Activated CD4-positive, CD25-positive, alpha-beta regulatory T cell treated with anti-CD3 and anti-CD28 coated beads, Interleukin-2, amount 50 U/mL, for 72 hours (primary cell): ENCODE results near the gene ACKR1.

Experiments
- DNase-seq: peaks from one replicate; pipeline ENCODE4 v3.0.0; 2021

Gene ACKR1

DNA sequence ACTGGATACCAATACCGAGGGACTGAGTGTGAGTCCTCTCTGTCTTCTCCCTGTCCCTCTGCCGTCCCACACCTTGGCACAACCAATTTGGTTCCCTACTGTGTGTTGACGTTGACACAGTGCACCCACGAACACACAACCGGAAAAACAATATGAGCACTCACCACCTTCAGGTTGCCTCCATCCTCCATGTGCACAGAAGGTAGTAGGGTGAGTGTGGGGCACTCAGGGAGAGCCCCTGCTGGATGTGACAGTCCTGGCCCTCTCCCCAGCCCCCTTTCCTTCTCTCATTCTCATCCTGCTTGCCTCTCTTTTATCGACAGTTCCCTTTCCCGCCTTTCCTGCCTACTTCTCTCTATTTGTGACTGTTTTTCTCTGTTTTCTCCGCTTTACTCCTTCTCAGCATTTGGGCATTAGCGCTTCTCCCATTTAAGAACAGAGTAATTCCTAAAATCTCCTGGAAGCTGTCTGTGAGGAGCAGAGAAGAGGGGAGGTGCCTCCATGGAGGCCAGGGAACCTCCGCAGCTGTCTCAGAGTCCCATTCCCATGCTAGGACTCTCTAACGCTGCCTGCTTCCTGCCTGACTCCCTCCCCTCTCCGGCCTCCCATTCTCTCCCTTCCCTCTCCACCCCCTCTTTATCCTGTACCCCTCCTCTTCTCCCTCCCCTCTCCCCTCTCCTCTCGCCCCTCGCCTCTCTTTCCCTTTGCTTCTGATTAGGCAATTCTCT, 16.9 kb upstream of the ACKR1 start:
- DNase-seq, result no peak

DNA sequence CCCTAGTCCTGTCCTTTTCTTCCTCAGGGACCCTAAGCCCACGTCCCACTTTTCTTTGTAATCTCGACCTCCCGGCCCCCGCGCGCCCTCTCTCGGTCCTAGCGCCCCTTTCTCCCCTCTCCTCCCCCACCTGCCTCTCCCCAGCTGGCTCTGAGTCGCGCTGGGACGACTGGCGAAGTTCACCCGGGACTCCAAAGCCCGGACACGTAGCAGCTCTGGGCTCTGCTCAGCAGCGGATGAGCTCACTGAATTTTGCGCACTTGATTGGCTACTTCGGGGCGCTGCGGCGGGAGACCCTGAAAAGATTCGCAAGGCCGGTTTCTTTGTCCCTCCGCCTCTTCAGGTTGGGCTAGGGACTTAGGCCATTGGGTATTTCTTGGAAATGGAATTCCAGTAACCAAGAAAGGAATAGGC, 16.3 kb upstream of the ACKR1 start:
- DNase-seq, result no peak

DNA sequence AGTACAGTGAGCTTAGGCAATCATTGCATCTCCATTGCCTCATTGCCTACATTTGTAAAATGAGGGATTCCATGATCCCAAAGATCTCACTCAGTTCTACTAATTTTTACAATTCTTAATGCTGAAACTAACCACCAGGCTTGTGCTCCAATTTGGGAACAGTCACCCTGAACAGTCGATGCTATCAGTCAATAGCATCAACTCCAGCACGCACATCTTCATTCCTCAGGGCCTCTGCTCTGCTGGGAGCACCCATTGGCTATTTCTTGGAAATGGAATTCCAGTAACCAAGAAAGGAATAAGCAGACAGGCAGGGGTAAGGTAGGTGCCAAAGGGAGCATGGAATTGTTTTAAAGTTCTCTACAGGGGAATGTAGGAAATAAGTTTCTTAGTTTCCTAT, 14.2 kb upstream of the ACKR1 start:
- DNase-seq, result no peak

DNA sequence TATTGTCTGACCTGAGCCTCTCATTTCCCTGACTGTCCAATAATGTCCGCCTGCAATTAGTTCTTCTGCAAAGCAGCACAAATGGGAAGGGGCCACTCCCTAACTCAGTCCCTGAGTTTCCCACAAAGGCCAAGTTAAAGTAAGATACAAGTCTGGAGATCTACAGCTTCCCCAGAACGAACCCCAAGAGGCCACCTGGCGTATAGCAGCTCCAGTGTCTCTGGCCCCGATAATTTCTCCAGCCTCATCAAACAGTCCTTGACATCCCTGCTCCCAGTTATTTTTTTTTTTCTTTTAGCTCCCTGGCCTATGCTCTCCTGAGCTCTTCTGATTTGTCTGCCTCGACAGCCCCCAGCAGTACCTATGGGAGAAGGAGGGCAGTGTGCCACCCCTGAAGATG, 8.1 kb upstream of the ACKR1 start:
- no peak for DNase-seq

DNA sequence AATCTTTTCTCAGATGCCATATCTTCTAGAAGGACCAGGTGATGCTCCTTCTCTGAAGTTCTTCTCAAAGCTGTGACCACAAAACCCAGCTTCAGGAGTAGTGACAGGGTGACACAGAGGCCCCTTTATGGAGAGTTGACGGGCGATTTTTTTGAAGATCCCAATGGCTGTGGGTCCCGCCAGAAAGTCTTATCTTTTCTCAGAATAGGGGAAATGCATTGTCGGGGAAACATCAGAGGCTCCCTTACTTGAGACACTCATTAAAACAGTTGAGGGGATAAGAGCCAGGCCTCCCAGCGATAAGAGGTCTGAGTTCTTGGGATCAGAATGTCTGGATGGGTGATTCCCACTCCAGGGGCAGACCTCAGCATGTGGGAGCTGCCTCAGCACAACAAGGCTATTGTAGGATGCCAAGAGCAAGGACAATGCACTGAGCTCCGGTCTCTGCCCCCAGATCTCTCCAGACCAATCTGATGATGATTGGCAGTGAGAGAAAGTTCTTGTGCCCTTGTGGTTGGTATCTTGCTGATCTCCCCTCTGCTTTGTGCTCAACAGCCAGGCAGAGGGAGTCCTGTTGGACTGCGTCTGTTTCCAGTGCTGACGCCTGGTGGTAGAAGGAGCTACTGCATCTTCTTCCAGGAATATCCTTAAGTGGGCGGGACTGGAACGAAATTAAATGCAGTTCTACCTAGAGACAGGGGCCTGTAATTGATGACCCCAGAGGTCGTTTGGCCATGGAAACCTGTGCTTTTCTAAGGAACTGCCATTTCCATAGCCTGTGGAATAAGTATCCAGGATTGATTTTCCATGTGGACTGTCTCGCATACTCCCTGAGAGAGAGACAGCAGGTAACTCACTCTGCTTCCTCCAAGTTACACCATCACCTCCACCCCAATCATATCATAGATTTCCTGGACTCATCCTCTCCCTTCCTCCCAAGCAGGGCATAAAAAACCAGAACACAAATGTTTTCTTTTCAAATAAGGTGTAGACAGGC, 6.8 kb upstream of the ACKR1 start:
- peak; percentile 44 for DNase-seq

DNA sequence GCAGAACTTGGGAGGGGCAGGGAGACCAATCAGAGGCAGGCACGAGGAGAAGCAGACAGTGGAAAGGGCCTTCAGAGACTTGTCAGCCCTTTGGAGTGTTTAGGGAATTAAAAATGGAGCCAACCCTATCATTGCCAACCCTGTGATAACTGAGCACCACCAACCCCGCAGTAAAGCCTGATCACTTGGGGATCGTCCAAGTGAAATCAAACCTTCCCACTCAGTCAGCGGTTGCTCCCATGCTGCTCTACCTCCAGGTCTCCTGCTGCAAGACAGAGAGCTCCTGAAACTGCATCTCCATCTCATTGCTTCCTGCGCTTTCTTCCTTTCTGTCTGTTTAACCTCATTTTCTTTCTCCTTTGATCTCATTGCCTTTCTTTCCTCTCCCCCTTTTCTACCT, 4.8 kb upstream of the ACKR1 start:
- DNase-seq, result no peak

DNA sequence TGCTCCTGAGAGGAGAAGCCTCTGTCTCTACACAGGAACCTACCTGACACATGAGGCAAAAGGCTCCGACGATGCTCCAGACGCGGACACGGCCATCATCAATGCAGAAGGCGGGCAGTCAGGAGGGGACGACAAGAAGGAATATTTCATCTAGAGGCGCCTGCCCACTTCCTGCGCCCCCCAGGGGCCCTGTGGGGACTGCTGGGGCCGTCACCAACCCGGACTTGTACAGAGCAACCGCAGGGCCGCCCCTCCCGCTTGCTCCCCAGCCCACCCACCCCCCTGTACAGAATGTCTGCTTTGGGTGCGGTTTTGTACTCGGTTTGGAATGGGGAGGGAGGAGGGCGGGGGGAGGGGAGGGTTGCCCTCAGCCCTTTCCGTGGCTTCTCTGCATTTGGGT, 3.9 kb upstream of the ACKR1 start:
- no peak for DNase-seq

DNA sequence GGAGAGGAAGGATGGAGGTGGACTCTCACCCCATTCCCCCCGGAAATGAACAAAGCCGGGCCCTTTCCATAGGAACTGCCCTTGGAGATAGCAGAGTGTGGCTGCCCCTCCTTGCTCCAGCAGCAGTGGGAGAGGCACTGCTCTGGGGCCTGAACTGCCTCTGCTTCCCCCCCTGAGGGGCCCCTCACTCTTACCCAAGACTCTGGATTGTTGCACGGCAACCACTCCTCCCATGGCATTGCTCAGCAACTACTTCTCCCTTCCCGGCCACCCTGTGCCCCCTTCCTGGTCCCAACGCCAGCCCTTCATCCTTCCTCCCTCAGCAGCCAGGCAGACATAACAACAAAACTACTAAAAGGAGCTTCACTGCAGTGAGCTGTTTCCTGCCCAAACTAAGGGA, 3.0 kb upstream of the ACKR1 start:
- DNase-seq, result no peak

DNA sequence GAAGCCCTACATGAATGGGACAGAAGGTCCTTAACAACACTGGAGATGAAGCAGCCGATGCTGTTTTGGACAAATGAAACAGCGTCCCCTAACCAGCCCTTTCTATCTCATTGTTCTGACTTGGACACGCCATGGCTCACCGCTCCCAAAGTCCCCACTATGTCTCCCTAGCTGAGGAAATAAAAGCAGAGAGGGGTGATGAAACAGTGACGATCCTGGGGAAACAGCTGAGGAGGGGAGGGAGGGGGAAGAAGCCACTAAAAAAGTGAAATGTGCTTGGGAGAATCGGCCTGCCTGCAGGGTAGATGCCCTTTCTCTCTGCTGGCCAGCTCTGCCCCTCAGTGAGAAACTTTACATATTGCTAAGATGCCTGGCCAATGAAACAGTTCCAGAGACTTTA, 1.1 kb upstream of the ACKR1 start:
- no peak for DNase-seq

DNA sequence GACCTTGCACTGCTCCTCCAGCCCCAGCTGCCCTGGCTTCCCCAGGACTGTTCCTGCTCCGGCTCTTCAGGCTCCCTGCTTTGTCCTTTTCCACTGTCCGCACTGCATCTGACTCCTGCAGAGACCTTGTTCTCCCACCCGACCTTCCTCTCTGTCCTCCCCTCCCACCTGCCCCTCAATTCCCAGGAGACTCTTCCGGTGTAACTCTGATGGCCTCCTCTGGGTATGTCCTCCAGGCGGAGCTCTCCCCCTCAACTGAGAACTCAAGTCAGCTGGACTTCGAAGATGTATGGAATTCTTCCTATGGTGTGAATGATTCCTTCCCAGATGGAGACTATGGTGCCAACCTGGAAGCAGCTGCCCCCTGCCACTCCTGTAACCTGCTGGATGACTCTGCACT, 550 bp downstream of the ACKR1 start:
- no peak for DNase-seq

DNA sequence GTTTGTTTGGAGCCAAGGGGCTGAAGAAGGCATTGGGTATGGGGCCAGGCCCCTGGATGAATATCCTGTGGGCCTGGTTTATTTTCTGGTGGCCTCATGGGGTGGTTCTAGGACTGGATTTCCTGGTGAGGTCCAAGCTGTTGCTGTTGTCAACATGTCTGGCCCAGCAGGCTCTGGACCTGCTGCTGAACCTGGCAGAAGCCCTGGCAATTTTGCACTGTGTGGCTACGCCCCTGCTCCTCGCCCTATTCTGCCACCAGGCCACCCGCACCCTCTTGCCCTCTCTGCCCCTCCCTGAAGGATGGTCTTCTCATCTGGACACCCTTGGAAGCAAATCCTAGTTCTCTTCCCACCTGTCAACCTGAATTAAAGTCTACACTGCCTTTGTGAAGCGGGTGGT, 1.4 kb downstream of the ACKR1 start:
- no peak for DNase-seq

DNA sequence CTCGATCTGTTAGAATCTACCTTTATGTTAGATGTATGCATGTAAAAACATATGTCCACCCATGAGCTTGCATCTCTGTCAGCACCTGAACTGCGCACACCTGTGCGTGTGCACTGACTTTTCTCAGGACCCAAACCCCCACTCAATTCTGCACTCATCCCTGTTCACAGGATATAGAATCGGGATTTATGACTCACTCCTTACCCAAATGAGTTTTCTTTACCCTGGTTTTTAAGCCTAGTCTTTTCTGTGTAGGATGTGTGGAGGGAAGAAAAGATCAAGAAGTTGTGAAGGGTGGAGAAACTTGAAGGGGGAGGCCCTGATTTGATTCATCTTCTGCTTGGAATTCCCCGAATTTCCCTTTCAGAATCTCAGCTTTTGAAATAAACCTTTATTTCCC, 2.4 kb downstream of the ACKR1 start:
- DNase-seq, result no peak

DNA sequence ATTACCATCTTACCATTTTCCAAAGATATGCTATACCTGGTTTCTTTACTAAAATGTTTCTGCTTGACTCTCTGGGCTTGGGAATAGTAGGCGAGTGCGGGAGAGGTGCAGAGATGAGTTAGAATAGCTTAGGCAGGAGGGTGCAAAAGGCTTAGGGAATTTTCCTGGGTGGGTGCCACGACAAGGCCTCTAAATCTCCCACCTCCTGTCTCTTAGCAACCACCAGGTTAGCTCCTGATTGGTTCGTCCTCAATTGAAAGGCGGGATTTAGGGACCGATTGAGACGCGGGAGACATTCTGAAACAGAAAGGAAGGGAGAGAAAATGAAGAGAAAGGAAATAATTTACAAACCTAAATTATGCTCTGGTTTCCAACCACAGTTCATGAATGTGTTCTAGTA, 3.1 kb downstream of the ACKR1 start:
- no peak for DNase-seq

DNA sequence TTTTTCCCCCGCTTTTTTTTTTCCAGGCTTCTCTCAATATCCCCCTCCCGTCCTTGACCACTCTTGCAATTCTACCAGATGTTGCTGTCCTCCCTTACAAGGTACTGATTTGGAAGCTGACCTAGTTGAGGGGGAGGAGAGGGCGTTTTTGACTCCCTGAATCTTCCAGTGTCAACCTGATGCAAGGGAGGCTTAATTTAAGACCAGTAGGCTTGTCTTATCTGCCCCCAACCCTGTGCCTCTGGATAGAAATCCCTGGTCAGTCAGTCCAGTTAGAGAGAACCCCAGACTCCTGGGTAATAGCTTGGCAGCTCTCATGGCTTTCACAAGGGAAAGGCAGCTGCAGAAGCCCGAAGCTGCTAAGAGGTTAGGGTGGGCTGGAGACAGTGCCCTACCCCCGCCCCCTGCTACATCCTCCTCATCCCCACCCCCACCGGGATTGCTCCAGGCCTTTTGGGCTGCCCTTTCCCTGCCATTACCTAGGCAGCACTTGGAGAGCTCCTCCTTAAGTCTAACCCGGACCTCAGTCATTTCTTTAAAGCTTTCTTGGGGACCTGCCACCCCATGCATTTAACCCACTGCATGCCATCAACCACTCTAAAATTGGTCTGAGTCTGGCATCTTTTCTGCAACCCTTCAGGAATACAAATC, 3.6 kb downstream of the ACKR1 start:
- no peak for DNase-seq

DNA sequence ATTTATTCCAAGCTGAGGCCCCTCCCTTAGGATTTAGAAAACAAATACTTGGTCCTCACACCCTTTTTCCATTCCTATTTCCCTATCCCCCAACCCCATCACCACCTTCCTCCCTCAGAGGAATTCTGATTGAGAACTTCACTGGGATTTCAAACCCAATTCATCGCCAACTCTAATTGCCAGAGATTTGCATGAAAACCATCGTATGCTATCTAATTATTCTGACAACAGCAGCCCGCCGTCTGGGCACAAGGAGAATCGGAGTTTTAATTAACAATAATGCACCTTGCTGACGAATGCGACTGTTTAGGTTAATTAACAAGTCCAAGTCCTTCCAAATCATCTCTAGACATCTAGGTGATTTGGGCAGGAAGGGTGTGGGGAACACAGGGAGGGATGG, 4.4 kb downstream of the ACKR1 start:
- no peak for DNase-seq

DNA sequence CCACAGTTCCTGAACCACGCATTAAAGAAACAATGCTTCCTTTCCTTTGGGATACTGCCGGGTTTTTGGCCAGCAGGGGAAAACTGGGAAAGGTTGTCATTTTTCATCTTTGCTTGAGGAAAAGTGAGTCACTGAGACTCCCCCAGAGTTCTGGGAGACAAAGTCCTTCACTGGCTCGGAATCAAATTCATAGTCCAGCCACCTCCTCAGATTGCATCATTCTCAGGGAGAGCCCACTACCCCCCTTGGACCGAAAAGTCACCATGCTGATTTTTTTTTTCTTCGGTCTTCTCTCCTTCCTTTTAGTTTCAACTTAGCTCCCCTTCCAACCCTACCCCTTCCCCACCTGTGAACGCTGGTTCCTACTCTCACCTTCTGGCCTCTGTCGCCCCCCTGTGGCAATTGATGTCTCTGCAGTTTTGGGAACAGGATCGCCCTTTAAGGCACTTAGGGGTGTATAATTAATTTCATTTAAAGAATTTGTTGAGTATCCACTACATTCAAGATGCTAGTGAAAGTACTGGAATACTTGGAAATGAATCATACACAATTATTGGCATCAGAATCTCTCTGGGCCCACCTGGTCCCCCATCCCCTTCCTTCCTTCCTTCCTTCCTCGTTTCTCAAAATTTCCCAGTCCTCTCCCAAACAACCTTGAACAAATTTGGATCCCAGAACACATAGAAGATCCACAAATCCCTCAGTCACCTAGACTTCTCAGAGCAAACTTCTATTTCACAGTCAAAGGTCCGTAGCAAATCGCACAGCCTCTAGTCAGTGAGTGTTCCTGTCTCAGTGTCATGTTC, 6.9 kb downstream of the ACKR1 start:
- DNase-seq, result peak; percentile 66

DNA sequence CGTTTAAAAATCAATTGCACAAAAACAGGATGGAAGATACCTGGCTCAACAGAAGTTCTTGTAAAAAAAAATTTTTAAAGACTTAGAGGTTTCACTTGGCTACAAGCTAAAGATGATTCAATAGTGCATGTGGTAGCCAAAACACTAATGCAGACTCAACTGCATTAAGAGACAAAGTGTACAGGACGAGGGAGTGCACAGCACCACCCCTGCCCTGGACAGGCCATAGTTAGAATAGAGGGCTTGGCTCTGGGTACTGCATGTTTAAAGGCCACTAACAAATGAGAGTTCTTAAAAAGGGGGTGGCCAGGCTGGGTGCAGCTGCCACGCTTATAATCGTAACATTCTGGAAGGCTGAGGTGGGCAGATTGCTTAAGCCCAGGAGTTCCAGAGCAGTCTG, 7.9 kb downstream of the ACKR1 start:
- no peak for DNase-seq

DNA sequence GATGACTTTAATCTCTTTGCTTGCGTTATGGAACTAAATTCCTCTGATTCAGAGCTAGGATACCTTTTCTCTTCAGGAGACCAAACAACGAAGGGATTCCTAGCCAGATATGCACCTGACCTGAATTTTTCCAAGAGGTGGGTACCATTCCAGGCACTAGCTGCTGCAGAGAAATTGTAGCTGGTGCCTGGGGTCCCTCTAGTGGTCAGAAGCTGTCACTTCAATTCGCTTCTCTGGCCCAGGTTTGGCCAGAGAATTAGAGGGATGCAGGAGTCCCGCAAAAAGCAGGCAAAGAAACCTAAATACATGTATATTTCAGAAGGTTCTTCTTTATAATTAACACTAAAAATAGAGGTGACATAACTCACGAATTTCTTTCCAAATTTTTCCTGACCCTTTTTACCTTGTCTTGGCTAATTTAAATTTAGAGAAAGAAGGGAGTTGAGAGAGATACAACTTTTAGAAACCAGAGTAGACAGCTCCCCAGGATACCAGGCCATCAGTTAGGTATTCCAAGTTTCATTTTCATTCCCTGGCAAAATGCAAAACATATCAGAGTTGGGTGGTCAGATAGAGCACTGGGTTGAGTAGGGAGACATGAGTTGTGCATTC, 9.6 kb downstream of the ACKR1 start:
- DNase-seq, result no peak

DNA sequence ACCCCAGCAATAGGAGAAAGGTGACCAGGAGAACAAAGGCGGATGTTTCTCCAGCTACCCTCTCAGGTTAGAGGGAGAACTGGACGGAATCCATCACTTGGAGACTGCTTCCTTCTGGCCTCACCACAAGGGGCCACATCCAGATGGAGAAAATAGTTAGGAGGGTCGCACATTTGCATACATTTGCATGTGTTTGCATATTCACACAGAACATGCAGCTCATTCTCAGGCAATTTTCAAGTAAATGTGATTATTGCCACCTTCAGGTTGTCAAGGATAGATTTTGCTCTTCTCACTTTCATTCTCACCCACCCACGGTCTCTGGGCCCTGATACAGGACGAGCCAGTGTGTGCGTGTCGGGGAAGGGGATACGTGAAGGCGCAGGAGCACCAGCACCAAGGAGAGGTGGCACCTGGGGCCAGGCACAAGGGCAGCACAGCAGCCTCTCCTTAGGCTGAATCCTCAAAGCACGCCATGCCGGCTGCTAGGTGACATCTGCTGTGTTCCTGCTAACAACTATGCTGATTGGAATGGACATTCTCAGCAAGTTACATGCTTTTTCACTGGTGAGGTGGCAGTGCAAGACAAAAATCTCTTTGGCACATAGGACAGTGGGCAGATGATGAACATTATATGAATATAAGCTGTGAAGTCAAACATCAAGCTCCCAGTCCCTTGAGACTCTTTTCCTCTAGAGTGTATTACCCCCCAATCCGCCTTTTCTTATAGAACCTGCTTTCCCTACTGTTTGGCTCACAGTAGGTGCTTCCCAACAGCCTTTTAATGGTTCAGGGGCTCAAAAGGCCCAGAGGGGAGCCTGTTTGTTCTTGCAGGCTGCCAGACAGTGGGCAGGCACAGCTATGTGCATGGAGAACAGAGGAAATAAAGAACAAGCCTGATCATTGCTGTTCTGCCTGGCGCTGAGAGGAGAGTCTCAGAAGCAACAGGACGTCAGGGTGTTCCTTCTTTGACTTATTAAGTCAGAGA, 14.3 kb downstream of the ACKR1 start:
- no peak for DNase-seq

DNA sequence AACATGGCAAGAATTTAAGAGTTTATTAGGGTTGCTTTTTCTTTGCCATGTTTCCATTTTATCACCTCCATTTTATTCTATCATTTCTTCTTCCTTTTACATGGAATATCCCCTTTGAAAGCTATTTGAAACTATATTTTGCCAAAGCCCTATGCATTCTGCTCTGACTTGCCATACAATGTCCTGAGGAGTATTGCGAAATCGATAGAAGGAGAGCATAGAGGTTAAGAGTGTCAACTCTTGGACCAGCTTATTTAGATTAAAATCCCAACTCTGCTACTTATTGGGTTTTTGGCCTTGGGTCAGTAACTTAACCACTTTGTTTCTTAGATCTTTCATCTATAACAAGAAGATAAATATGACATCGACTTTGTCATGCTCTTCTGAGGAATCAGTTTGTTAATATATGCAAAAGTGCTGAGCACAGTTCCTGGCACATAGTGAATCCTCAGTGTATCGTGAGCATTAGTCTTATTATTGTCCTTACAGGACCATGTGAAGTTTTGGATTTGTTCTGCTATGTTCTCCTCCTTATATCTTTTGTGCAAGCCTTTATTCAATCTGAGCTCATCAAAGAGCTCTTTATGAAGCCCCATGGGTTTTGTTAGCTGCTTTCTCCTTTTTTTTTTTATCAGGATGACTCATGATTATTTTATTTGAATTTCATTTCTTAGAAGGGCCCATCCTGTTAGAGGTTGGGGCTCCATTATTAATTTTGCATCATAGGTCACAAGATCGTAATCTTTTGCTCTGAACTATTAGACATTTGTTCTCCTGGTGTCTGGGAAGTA, 17.6 kb downstream of the ACKR1 start:
- no peak for DNase-seq
